Measurements from ENCODE around the gene ATP6V0A4. TPM values are rescaled to one million over a fixed set of nuclear protein-coding genes. Genes with fewer than 3 reads are reported as not detected.

ATP6V0A4 gene
- total RNA-seq, 4 donors from 2014 or later, result not detected

- no peak overlapping the region for H3K4me3 ChIP-seq
- TF ChIP-seq CTCF (IDR thresholded peaks at IDR 0.05) (no peak), POLR2AphosphoS5 (IDR thresholded peaks at IDR 0.05) (no peak), POLR2A (IDR thresholded peaks at IDR 0.05; ENCODE audit: low read depth) (no peak), EP300 (IDR thresholded peaks at IDR 0.05) (no peak)
- H3K9me3 ChIP-seq, result no peaks in the 10 kb centered on the region
- DNase-seq (ENCODE audit: extremely low spot score), result no peak
- H3K27me3 ChIP-seq, result no peaks in the 10 kb centered on the region
- no peaks in the 10 kb centered on the region for H3K4me1 ChIP-seq
- 87% methylated on average over 7 of the region's 7 CpGs for WGBS
- H3K27ac ChIP-seq (replicated peaks in 1 of 4), result no peak overlapping the region
- H3K36me3 ChIP-seq, result no peaks in the 10 kb centered on the region
- intact Hi-C loops (cut with DNase I), result no loop called here
Observed at GRCh38 chr7:138713191-138713590, 84.8 kb downstream of the ATP6V0A4 start.

- TF ChIP-seq CTCF (IDR thresholded peaks at IDR 0.05), result no peak
- no peak for TF ChIP-seq POLR2A (IDR thresholded peaks at IDR 0.05; ENCODE audit: low read depth)
- no peak for TF ChIP-seq POLR2AphosphoS5 (IDR thresholded peaks at IDR 0.05)
- TF ChIP-seq EP300 (IDR thresholded peaks at IDR 0.05), result no peak
- no peaks in the 10 kb centered on the region for H3K36me3 ChIP-seq
- no peak overlapping the region for H3K27ac ChIP-seq (replicated peaks in 1 of 4)
- DNase-seq (ENCODE audit: extremely low spot score), result no peak
- H3K27me3 ChIP-seq, result no peaks in the 10 kb centered on the region
- intact Hi-C loops (cut with DNase I), result no loop called here
- H3K9me3 ChIP-seq, result no peaks in the 10 kb centered on the region
- no peaks in the 10 kb centered on the region for H3K4me1 ChIP-seq
- H3K4me3 ChIP-seq, result no peak overlapping the region
- 94% methylated on average over 9 of the region's 9 CpGs for WGBS
Observed at GRCh38 chr7:138712652-138713051, 85.3 kb downstream of the ATP6V0A4 start.

- Histone ChIP-seq H3K27me3 (no peaks in the 10 kb centered on the region), H3K27ac (replicated peaks in 1 of 4) (no peak overlapping the region), H3K36me3 (no peaks in the 10 kb centered on the region), H3K4me3 (no peak overlapping the region), H3K9me3 (no peaks in the 10 kb centered on the region), H3K4me1 (no peaks in the 10 kb centered on the region)
- 75% methylated on average over 15 of the region's 15 CpGs for WGBS
- no peak for DNase-seq (ENCODE audit: extremely low spot score)
- intact Hi-C loops (cut with DNase I), result no loop called here
- no peak for TF ChIP-seq EP300 (IDR thresholded peaks at IDR 0.05)
- TF ChIP-seq POLR2AphosphoS5 (IDR thresholded peaks at IDR 0.05), result no peak
- no peak for TF ChIP-seq CTCF (IDR thresholded peaks at IDR 0.05)
- TF ChIP-seq POLR2A (IDR thresholded peaks at IDR 0.05; ENCODE audit: low read depth), result no peak
Observed at GRCh38 chr7:138710536-138711385, 87.2 kb downstream of the ATP6V0A4 start.

GRCh38 chr7:138705167-138705566 is 92.8 kb downstream of the ATP6V0A4 start:
- Histone ChIP-seq H3K27me3 (no peaks in the 10 kb centered on the region), H3K36me3 (no peaks in the 10 kb centered on the region), H3K9me3 (no peaks in the 10 kb centered on the region), H3K4me3 (no peak overlapping the region), H3K27ac (replicated peaks in 1 of 4) (no peak overlapping the region), H3K4me1 (no peaks in the 10 kb centered on the region)
- intact Hi-C loops (cut with DNase I), result no loop called here
- DNase-seq (ENCODE audit: extremely low spot score), result no peak
- WGBS, result 60% methylated on average over 7 of the region's 7 CpGs
- no peak for TF ChIP-seq POLR2AphosphoS5 (IDR thresholded peaks at IDR 0.05)
- no peak for TF ChIP-seq CTCF (IDR thresholded peaks at IDR 0.05)
- TF ChIP-seq POLR2A (IDR thresholded peaks at IDR 0.05; ENCODE audit: low read depth), result no peak
- no peak for TF ChIP-seq EP300 (IDR thresholded peaks at IDR 0.05)

Data from esophagus muscularis mucosa (tissue), 4 donors.